ENCODE data around the gene STRN. TPM values are rescaled to one million over a fixed set of nuclear protein-coding genes. Genes with fewer than 3 reads are reported as not detected.

STRN gene
- total and polyA plus RNA-seq, 2 of the 13 experiments (the other 11 are each of a cell fraction or from before 2014, with no cell fraction given), result 10.4 to 19.3 TPM

DNA sequence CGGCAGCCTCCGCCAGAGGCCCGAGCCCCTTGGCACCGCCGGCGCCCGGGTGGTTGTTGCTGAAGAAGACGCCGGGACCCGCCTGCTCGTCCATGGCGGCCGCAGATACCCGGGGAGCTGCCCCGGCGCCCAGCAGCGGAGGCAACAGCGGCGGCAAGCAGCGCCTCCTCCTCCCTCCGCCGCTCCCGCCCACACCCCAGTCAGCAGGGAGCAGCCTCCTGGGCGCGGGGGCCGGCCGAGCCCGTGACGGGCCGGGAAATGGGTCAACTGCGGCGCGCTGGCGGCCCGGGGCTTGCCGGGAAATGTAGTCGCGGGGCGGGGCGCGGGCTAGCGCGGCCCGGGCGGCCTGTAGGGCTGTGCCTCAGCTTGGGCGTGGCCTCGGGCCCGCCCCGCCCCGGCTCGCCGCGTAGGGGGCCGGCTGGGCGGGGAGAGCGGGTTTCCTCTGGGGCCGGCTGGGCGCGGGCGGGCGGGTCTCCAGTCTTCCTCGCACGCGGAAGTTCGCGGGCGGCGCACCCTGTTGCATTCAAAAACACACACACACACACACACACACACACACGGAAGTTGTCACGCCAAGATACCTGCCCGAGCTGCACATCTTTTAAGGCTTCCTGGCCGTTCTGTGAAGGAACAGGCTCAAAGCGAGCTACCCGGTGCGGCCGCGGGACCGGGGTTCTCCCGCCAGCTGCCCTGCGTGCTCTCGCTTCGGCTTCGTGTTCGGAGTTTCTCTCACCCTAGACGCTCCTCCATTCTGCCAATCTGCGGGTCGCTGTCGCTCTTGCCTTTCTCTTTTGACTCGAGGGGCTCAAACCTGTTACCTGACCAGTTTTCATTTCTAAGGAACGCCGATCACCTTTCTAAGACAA, at the start of gene STRN (continued):
- TF ChIP-seq ZFP90 (CRISPR knock-in tag; IDR thresholded peaks at IDR 0.05; ENCODE audit: borderline replicate concordance) (peak; percentile 28), ZNF567 (CRISPR knock-in tag; IDR thresholded peaks at IDR 0.05; ENCODE audit: borderline replicate concordance) (peak; percentile 15; the same call in 1 of the 2 replicates), MED1 (CRISPR knock-in tag; IDR thresholded peaks at IDR 0.05) (peak; percentile 20; the same call in 1 of the 2 replicates), TCF12 (IDR thresholded peaks at IDR 0.05) (no peak), TCF12 (CRISPR knock-in tag; IDR thresholded peaks at IDR 0.05) (0 out of 2 replicates have a peak, but pooled peaks have one; percentile 64), PHF8 (CRISPR knock-in tag; IDR thresholded peaks at IDR 0.05) (peak; percentile 93), RAD51 (IDR thresholded peaks at IDR 0.05; ENCODE audit: borderline replicate concordance) (no peak), MAF1 (CRISPR knock-in tag; IDR thresholded peaks at IDR 0.05; ENCODE audit: borderline replicate concordance) (0 out of 2 replicates have a peak, but pooled peaks have one; percentile 48), ZNF777 (CRISPR knock-in tag; IDR thresholded peaks at IDR 0.05) (no peak), HOXA9 (CRISPR knock-in tag; IDR thresholded peaks at IDR 0.05; ENCODE audit: borderline replicate concordance) (peak; percentile 56; the same call in 1 of the 2 replicates), ZNF557 (CRISPR knock-in tag; IDR thresholded peaks at IDR 0.05) (no peak), POLR2AphosphoS2 (IDR thresholded peaks at IDR 0.05; ENCODE audit: low read depth, low read length) (no peak)
- TF ChIP-seq, protein P1, sequence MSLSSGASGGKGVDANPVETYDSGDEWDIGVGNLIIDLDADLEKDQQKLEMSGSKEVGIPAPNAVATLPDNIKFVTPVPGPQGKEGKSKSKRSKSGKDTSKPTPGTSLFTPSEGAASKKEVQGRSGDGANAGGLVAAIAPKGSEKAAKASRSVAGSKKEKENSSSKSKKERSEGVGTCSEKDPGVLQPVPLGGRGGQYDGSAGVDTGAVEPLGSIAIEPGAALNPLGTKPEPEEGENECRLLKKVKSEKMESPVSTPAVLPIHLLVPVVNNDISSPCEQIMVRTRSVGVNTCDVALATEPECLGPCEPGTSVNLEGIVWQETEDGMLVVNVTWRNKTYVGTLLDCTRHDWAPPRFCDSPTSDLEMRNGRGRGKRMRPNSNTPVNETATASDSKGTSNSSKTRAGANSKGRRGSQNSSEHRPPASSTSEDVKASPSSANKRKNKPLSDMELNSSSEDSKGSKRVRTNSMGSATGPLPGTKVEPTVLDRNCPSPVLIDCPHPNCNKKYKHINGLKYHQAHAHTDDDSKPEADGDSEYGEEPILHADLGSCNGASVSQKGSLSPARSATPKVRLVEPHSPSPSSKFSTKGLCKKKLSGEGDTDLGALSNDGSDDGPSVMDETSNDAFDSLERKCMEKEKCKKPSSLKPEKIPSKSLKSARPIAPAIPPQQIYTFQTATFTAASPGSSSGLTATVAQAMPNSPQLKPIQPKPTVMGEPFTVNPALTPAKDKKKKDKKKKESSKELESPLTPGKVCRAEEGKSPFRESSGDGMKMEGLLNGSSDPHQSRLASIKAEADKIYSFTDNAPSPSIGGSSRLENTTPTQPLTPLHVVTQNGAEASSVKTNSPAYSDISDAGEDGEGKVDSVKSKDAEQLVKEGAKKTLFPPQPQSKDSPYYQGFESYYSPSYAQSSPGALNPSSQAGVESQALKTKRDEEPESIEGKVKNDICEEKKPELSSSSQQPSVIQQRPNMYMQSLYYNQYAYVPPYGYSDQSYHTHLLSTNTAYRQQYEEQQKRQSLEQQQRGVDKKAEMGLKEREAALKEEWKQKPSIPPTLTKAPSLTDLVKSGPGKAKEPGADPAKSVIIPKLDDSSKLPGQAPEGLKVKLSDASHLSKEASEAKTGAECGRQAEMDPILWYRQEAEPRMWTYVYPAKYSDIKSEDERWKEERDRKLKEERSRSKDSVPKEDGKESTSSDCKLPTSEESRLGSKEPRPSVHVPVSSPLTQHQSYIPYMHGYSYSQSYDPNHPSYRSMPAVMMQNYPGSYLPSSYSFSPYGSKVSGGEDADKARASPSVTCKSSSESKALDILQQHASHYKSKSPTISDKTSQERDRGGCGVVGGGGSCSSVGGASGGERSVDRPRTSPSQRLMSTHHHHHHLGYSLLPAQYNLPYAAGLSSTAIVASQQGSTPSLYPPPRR (CRISPR knock-in tag; IDR thresholded peaks at IDR 0.05; ENCODE audit: borderline replicate concordance), result no peak
- TF ChIP-seq, protein P2, sequence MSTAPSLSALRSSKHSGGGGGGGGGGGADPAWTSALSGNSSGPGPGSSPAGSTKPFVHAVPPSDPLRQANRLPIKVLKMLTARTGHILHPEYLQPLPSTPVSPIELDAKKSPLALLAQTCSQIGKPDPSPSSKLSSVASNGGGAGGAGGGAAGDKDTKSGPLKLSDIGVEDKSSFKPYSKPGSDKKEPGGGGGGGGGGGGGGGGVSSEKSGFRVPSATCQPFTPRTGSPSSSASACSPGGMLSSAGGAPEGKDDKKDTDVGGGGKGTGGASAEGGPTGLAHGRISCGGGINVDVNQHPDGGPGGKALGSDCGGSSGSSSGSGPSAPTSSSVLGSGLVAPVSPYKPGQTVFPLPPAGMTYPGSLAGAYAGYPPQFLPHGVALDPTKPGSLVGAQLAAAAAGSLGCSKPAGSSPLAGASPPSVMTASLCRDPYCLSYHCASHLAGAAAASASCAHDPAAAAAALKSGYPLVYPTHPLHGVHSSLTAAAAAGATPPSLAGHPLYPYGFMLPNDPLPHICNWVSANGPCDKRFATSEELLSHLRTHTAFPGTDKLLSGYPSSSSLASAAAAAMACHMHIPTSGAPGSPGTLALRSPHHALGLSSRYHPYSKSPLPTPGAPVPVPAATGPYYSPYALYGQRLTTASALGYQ (CRISPR knock-in tag; IDR thresholded peaks at IDR 0.05), result no peak
- TF ChIP-seq, protein P3, sequence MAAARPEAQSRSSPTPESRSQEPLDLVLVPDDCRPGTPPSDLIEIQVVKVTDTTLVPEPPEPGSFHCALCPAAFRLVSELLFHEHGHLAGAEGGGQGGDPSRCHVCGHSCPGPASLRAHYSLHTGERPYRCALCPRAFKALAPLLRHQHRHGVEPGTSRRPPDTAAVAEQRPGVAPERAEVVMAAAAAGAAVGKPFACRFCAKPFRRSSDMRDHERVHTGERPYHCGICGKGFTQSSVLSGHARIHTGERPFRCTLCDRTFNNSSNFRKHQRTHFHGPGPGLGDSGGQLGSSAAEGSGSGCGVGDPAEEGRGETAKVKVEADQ (CRISPR knock-in tag; IDR thresholded peaks at IDR 0.05; ENCODE audit: borderline replicate concordance), result peak; percentile 79
- TF ChIP-seq, protein P4, sequence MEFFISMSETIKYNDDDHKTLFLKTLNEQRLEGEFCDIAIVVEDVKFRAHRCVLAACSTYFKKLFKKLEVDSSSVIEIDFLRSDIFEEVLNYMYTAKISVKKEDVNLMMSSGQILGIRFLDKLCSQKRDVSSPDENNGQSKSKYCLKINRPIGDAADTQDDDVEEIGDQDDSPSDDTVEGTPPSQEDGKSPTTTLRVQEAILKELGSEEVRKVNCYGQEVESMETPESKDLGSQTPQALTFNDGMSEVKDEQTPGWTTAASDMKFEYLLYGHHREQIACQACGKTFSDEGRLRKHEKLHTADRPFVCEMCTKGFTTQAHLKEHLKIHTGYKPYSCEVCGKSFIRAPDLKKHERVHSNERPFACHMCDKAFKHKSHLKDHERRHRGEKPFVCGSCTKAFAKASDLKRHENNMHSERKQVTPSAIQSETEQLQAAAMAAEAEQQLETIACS (CRISPR knock-in tag; IDR thresholded peaks at IDR 0.05), result no peak
- TF ChIP-seq, protein P5, sequence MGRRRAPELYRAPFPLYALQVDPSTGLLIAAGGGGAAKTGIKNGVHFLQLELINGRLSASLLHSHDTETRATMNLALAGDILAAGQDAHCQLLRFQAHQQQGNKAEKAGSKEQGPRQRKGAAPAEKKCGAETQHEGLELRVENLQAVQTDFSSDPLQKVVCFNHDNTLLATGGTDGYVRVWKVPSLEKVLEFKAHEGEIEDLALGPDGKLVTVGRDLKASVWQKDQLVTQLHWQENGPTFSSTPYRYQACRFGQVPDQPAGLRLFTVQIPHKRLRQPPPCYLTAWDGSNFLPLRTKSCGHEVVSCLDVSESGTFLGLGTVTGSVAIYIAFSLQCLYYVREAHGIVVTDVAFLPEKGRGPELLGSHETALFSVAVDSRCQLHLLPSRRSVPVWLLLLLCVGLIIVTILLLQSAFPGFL (CRISPR knock-in tag; IDR thresholded peaks at IDR 0.05), result no peak
